HG03175 (cell line): Measurements from ENCODE around the gene MAEL.

ENCODE experiments used
- ATAC-seq: cut with Tn5 transposase; IDR thresholded peaks from one replicate; pipeline ENCODE4 v1.9.1; 2021; ENCODE audit warnings: mild to moderate bottlenecking, moderate library complexity; ENCODE audit not compliant: unreplicated experiment

The MAEL gene

GRCh38 chr1:167054946-167055630 is 66.0 kb downstream of the MAEL start:
- ATAC-seq, result no peak

GRCh38 chr1:167056529-167057231 is 67.6 kb downstream of the MAEL start:
- no peak for ATAC-seq

- ATAC-seq, result peak; percentile 54
Measured at GRCh38 chr1:167057241-167057688, 68.2 kb downstream of the MAEL start.

- peak; percentile 48 for ATAC-seq
Measured at GRCh38 chr1:167059045-167059808, 70.1 kb downstream of the MAEL start.

GRCh38 chr1:167059809-167060107 is 70.7 kb downstream of the MAEL start:
- ATAC-seq, result no peak

GRCh38 chr1:167060141-167061072 is 71.3 kb downstream of the MAEL start:
- no peak for ATAC-seq

- no peak for ATAC-seq
Measured at GRCh38 chr1:167061073-167061464, 72.0 kb downstream of the MAEL start.

- no peak for ATAC-seq
Measured at GRCh38 chr1:167064621-167065020, 75.5 kb downstream of the MAEL start.

GRCh38 chr1:167065471-167065870 is 76.4 kb downstream of the MAEL start:
- no peak for ATAC-seq

- ATAC-seq, result peak; percentile 86
Measured at GRCh38 chr1:167066333-167067122, 77.4 kb downstream of the MAEL start.

- ATAC-seq, result no peak
Measured at GRCh38 chr1:167067904-167068303, 78.8 kb downstream of the MAEL start.

GRCh38 chr1:167068761-167069160 is 79.7 kb downstream of the MAEL start:
- ATAC-seq, result no peak

GRCh38 chr1:167071286-167071685 is 82.2 kb downstream of the MAEL start:
- no peak for ATAC-seq
